ENCODE data around the gene GALNT2.

The GALNT2 gene

DNA sequence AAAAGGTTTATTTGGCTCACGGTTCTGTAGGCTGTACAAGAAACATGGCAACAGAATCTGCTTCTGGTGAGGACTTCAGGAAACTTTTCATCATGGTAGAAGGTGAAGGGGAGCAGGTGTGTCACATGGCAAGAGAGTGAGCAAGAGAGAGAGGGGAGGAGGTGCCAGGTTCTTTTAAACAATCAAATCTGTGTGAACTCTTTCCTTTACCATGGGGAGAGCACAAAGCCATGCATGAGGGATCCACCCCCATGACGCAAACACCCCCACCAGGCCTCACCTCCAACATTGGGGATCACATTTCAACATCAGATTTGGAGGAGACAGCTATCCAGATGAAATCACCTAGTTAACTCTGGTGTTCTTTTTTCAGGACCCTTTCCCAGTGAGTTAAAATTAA lies 103.6 kb downstream of the GALNT2 start:
- no peak for DNase-seq

DNA sequence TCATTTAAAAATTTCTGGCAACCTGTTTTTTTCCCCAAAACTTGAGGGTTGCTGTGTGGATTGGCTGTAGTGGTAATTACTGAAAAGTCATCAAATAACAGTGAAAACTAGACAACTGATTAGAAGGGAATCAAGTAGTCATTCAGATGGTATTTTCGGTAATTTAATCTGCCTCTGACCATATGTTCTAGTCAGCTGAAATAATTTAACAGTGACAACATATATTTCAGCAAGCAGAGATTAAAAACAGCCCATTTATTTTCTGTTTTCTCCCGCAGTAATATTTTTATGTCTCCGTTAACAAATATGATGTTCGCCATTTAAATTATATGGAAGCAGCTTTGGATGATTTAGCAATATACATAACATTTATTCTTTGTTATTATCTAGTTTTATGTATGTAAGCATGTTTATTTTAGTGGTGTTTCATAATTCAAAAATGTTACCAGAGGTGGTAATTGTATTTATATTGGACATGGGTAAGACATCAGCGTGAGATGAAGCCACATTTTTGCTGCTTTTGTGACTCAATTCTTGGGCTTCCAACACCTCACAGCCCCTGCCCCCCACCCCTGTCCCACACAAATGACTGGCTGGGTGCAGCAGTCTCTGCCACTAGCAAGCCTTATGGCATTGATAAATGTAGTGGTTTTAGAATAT lies 104.4 kb downstream of the GALNT2 start:
- no peak for DNase-seq

DNA sequence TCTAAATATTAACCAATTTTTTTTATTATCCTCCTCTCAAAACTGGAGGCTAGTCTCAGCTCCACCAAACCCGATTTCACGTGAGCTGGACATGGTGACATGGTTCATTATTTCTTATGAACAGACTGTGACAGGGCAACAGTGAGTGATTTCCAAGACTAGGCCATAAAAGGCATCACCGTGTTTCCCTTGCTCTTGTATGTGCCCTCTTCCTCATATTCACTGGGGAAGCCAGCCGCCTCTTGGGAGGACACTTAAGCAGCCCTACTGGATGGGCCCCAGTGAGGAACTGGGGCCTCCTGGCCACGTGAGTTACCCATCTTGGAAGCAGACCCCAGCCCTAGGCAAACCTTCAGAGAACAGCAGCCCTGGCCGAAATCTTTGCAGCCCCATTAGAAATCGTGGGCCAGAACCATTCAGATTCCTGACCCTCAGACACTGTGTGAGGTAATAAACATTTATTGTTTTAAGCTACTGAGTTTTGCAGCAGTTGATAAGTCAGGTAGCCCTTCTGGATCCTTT lies 105.0 kb downstream of the GALNT2 start:
- no peak for DNase-seq

DNA sequence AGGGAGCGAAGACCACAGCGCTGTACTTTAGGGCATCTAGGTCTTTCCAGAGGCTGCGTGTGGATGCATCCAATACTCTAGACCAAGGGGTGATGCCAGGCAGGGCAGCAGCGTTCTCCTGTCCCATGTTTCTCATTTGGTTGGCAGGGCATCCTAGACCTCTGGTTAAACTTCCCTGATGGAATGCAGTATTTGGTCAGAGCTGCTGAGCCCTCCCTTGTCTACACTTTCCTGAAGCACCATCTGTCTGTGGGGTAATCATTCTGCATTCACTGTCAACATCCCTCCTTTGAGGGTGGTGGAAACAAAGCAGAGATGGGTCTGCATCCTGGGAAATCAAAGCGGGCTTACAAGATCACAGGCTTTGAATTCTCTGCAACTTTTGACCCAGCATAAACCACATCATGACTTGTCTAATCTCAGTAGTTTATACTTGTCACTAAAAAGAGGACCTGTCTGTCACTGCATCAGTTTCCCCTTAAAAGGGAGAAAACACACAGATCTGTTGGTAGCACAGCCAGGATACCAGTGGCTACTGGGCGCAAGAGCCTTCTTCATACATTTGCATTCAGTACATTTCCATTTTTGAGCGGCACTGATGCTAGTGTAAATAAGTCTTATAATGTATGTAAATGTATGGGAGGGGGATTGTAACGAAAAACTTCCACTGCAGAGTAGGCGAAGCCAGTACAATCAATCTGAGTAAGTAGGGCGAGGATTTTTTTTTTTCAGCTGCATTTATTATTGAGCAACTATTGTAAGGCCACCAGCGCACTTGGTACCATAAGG lies 106.3 kb downstream of the GALNT2 start:
- no peak for DNase-seq

DNA sequence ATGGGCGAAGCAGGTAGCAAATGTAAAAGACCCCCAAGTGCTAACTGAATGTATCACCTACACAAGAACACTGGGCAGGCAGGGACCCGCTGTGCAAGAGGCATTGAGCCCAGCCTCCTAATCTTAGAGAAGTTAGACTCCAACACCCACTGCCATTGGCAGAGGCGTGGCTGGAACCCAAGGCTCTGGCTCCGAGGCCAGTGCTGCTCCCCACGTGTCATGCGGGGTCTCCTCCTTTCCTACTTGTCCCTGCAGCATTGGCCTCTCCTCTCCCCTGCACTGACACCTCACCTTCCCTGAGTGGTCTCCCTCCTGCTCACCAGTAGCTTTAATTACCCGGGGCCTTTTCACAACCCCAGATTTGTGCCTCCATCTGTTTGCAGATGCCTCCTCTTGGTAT lies 107.0 kb downstream of the GALNT2 start:
- no peak for DNase-seq

DNA sequence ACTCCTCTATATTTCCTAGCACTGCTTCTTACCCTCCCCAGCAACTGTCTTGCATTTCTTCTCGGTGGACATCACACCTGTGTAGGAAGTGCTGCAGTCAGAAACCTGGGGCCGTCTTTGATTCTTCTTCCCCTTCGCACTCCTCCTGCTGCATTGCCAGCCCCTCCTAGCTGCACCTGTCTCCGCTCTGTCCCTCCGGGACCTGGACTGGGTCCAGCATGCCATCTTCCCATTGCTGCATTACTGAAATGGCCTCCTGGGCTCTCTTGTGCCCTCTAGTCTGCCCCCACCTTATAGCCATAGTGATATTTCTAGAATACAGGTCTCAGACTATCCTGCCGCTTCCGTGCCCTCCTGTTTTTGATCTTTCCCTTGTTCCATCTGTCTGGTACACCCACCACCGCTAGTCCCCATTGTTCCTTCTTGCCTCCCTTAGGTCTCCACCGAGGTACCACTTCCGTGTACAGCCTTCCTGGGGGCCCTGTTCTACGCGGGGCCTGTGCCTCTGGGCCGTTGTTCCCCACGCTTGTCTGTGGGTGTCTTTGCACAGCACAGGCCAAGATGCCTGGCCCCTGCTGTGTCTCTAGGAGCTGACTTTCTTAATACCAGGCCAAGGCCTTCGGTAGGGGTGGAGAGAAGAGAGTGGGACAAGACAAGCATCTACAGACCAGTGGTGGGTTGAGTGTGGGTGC lies 107.6 kb downstream of the GALNT2 start:
- DNase-seq = no peak

DNA sequence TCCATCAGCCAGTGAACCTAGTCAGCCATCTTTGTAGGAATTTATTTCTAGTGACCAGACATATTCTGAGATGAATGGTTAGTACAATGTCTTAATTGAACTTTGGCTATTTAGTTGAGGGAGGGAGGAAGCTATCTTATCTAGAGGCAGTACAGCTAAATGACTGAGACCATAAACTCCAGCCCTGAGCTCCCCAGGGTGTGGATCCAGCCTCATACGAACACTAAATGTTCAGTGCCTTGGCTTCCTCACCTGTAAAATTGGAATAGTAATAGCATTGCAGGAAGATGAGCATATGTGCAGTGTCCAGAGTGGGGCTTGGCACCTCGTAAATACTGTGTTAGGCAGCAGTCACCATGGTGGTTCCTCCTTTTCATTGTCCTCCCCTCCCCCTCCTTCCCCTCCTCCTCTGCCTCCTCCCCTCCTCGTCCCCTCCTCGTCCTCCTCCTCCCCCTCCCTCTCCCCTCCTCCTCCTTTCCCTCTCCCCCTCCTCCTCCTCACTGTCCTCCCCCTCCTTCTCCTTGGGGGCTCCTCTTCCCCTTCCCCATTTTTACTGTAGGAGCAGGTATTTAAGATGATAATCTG lies 108.2 kb downstream of the GALNT2 start:
- DNase-seq = no peak

DNA sequence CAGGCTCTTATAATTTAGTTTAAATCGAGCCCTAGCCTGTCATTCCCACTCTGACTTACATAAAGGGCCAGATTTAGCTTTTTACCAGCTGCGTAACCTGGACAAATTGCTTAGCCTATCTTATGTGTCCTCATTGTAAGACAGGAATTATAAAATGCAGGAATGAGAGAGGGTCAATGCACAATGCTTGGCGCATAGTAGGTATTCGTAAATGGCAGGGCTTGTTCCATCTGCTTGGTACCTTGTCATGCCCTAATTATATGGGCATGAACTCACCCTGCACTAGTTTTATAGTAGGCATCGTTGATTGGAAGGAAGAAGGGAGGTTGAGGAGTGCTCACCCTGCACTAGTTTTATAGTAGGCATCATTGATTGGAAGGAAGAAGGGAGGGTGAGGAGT lies 108.8 kb downstream of the GALNT2 start:
- DNase-seq = no peak

DNA sequence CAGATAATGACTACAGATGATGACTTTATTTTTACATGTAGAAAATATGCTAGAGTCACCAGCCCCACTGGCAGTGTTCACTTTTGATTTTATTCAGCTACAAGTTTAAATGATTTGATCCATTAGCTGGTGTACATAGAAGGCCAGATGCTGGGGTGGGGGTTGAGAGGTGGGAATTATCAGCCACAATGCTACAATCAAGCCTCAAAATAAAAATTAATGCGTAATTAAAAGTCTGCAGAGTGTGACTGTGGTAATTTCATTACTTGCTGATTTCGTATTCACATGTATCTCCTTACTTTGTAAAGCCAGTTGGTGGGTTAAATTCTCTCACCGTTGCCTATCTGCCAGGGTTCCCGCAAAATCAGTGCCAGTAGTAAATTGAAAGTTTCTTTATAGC lies 109.3 kb downstream of the GALNT2 start:
- DNase-seq = no peak

DNA sequence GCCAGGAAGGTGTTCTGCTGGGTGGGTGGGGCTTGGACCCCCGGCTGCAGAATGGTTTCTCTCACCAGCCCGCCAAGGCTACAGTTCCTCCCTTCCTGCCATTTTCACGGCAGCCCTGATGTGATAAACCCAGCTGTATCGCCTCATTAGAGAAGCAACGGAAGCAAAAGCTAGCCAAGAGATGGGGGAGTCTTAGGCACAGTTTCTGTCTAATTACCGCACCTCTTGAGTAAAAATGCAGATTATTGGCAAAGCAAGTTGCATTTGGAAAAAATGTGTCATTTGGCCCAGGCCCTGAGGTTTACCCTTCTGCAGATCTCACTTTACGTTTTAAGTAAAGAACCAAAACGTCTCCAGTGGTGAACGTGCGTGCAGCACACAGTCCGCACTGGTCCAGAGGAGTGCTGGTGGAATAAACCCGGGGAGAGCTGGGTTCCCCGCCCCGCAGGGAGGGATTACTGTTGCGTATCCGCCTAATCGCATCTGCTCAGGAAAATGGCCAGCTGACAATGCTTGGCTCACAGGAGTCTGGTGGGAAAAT lies 109.9 kb downstream of the GALNT2 start:
- DNase-seq = no peak

DNA sequence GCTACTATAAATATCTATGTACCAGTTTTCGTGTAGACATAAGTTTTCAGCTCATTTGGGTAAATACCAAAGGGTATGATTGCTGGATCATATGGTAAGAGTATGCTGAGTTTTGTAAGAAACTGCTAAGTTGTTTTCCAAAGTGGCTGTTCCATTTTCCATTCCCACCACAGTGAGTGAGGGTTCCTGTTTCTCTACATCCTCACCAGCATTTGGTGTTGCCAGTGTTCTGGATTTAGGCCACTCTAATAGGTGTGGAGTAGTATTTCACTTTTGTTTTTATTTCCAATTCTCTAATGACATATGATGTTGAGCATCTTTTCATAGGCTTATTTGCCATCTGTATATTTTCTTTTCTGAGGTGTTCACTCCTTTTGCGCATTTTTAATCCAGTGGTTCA lies 112.2 kb downstream of the GALNT2 start:
- no peak for DNase-seq

DNA sequence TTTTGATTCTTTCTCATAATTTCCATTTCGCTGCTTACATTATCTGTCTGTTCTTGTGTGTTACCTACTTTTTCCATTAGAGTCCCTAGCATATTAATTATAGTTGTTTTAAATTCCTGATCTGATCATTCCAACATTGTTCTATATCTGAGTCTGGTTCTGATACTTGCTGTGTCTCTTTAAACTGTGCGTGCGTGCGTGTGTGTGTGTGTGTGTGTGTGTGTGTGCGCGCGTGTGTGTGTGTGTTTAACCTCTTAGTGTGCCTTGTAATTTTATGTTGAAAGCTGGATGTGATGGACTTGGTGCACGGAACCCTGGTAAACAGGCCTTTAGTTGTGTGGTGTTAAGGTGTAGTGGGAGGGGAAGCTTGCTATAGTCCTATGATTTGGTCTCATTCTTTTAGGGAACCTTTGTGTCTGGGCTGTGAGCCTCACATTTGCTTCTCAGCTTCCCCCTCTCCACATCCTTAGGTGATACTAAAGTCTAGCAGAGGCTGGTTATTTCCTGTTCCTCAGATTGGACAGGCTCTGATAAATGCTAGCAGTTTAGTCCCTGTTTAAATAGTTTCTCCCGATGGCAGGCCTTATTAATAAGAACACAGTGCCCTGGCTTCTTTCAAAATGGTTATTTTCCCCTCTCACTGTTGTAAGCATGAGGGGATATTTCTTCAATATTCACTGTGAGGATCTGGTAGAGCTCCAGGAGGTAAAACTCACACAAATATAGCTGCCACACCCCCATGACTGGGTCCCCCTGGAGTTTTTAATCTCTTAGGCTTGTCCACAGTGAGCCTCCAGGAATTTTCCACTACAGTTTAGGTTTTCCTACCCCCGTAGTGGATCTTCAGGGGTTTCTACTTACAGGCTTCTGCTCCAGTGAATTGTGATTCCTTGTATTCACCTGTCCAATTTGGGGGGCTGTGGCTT lies 118.3 kb downstream of the GALNT2 start:
- DNase-seq = no peak

DNA sequence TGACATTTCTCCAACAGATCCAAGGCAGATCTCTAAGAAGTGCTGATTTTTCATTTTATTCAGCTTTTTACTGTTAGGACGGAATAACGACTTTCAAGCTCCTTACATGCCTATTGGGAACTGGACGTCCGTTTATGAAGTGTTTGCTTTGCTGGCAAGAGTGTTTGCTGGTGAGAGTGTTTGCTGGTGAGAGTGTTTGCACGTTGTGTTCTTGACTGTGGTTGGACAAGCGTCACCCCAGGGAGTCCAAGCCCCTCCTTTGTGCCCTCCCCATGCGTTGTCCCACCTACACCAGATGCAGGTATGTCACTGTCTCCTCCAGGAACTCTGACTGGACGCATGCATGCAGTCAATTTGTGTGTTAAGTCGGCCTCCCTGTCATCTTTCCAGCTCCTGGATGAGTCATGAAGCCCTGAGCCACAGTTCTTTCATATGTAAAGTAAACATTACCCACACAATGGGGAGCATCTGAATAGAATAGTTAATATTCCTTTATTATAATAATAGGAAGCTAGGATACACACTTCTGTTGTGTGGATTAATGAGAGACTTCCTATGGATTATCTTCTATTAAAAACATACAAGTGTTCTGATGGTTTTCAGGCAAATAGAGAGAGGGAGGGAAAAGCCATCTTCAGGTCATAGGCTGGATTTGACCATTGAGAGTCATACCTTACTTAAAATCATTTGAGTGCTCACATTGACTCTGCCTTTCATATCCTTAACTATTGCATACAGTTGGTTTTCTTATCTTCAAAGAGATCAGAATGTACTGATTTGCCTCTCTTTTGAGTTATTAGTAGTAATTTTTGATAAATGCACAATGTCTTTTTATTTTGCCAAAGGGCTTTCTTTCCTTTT lies 119.2 kb downstream of the GALNT2 start:
- DNase-seq = no peak

DNA sequence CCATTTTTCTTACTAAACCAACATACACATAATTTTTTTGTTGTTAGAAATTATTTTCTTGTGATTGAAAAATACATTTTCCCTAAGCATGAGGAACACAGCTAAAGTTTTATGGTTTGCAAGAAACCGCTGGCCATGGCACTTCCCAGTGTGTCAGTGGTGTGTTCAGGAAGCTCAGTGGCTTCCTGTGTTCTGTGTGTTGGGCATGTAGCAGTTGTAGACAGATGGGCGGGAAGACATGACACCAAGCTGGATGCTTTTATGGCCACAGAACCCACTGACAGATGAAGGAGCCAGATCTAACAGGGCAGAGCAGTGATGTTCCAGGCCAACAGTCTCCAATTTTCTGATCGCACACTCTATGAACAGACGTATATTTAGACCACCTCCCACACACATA lies 119.8 kb downstream of the GALNT2 start:
- DNase-seq = peak; percentile 45

DNA sequence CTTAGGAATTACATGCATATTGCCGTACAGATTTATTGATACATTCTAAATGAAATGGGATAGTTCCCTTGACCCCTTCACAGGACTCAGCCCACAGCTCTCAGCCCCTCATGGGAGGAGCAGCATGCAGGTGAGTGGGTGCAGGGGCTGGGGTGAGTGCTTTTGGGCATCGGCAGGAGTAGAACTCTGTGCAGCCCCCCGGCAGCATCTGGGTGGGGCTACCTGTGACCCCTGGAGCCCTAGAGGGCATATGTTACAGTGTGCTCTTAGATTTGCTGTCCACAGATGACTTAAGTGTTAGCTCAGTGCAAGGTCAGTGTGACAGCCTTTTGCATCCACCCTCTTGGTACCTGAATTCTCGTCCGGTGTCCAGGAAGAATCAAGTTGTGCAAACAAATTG lies 120.3 kb downstream of the GALNT2 start:
- no peak for DNase-seq

DNA sequence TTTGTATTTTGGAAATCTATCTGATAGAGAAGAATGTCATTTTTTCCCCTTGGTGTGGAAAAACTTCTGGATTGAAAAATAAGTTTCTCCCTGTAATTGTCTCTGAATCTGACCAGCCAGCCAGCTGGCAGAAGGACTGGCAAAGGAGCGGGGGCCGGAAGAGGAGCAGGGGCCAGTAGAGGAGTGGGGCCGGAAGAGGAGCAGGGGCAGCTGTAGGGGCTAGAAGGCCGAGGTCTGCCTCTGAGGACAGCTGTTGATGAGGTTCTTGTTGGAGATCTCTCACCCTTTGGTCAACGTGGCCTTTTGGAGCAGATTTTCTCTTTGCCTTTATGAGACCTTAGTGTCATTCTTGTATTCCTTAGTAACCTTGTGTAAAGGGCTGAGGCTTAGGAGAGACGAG lies 121.8 kb downstream of the GALNT2 start:
- DNase-seq = no peak

DNA sequence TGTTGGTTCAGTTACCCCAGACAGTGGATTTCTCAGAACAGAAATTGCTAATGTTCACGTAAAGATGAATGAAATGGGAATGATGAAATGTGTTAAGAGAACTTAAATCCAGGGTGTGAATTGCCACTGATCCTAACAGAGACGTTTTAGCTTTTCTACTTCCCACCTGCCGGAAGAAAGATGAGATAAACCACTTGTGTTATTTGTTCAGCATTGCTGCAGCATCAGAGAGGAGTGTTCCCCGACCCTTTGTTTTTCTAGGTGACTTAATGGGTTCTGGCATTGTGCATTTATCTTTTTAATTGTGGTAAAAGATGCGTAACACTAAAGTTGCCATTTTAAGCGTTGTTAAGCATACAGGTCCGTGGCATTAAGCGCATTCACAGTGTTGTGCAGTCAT lies 122.3 kb downstream of the GALNT2 start:
- DNase-seq = no peak

DNA sequence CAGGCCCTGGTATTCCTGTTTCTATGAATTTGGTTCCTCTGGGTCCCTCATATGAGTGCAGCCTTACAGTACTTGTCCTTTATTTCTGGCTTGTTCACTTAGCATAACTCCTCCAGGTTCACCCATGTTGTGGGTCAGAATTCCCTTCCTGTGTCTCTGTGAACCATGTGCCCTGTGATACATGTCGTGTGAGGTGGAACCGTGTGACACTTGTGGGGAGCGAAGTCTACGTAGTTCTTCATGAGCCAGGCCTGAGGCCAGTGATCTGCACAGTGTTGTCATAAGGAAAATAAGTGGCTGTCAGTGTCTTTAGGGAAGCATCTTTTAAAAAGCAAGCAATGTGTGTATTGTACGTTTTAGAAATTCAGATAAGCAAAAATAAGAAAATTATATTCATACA lies 122.8 kb downstream of the GALNT2 start:
- no peak for DNase-seq

DNA sequence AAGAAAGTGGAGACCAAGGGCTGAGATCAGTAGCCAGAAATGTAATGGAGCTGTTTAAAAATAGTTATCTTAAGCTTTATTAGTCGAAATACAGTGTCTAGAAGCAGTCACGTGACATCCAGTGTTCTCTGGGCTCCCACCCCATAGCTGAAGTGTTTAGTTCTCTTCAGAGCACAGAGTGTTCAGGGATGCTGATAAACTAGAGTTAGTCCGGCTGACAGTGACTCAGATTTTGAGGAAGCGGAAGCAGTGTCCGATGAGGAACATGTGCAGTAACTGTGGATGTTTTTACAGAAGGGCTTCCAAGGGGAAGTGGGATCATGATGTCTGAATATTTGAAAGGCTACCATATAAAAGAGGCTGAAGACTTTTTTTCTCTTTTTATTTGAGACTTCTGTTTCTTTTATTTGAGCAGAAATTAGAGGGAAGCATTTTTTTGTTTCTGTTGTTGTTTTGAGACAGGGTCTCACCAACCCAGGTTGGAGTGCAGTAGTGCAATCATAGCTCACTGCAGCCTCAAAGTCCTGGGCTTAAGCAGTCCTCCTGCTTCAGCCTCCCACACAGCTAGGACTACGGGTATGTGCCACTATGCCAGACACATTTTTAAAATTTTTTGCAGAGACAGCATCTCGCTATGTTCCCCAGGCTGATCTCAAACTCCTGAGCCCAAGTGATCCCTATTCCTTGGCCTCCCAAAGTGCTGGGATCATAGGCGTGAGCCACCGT lies 124.2 kb downstream of the GALNT2 start:
- no peak for DNase-seq

DNA sequence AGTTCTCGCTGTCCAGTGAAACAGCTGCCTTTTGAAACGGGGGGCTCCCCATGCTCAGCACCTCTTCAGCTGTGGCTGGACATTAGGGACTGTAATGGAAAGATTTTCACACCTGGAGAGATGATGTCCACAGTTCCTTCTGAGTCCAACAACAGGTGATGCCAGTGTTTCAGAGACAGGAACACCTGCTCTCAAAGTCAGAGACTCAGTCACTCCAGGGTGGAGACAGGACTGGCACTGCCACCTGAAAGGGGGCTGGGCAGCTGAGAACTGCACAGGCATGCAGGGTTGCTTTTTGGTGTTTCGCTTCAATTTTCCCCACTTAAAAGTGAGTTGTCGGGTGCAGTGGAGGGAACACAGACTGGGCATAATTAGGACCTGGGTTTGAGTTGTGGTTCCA lies 124.8 kb downstream of the GALNT2 start:
- DNase-seq = no peak
